HepG2 (cell line): ENCODE results near the gene NAT9. TPM values are rescaled to one million over a fixed set of nuclear protein-coding genes. Genes with fewer than 3 reads are reported as not detected.

Source experiments
- CEBPB ChIP-seq: IDR thresholded peaks from 2 replicates; pipeline ENCODE4 v1.6.1; 2011; ENCODE audit warnings: low read depth, low read length, improper control_type of control experiment, borderline replicate concordance
- ETV5 ChIP-seq: IDR thresholded peaks from 2 replicates; pipeline ENCODE4 v1.6.1; 2018; ENCODE audit warnings: missing biosample characterization, missing genetic modification reagents, inconsistent platforms, borderline replicate concordance
- MAX ChIP-seq: IDR thresholded peaks from 2 replicates; pipeline ENCODE4 v1.6.1; 2012; ENCODE audit warnings: inconsistent platforms
- MIER2 ChIP-seq: IDR thresholded peaks from 2 replicates; pipeline ENCODE4 v1.6.1; 2016; ENCODE audit warnings: missing biosample characterization, missing genetic modification reagents
- NFATC3 ChIP-seq: sonication (generic); formaldehyde crosslinking; IDR thresholded peaks from 2 replicates; pipeline ENCODE4 v1.5.1; 2020; ENCODE audit warnings: mild to moderate bottlenecking, missing genetic modification reagents
- NONO ChIP-seq, 2 experiments: fragments of 450-650 bp in 1 of 2; sonication (generic) in 1 of 2; formaldehyde crosslinking in 1 of 2; IDR thresholded peaks in 1 of 2; conservative IDR thresholded peaks in 1 of 2; 2 replicates each; pipeline versions ENCODE4 v1.6.1 to v1.8.0; 2017 to 2022; ENCODE audit warnings: mild to moderate bottlenecking in 1 of 2, missing genetic modification reagents in 1 of 2, moderate library complexity in 1 of 2
- ZBTB43 ChIP-seq: sonication (generic); formaldehyde crosslinking; conservative IDR thresholded peaks from 2 replicates; pipeline ENCODE4 v1.4.0; 2020; ENCODE audit warnings: missing genetic modification reagents
- ZKSCAN8 ChIP-seq: IDR thresholded peaks from 2 replicates; pipeline ENCODE4 v1.6.1; 2016; ENCODE audit warnings: borderline replicate concordance, missing genetic modification reagents, missing compliant biosample characterization
- ZNF383 ChIP-seq: sonication (generic); formaldehyde crosslinking; IDR thresholded peaks from 2 replicates; pipeline ENCODE4 v1.4.0; 2020; ENCODE audit warnings: missing genetic modification reagents, mild to moderate bottlenecking, borderline replicate concordance
- ZNF605 ChIP-seq: sonication (generic); formaldehyde crosslinking; IDR thresholded peaks from 2 replicates; pipeline ENCODE4 v1.8.0; 2022; ENCODE audit warnings: mild to moderate bottlenecking, missing genetic modification reagents
- ZSCAN29 ChIP-seq: sonication (generic); formaldehyde crosslinking; conservative IDR thresholded peaks from 2 replicates; pipeline ENCODE4 v1.4.0; 2020; ENCODE audit warnings: mild to moderate bottlenecking, missing genetic modification reagents
- polyA plus RNA-seq, 8 experiments: library from polyadenylated mRNA; depleted of rRNA in 3 of 8; stranded (reverse) in 7 of 8; unstranded in 1 of 8; fragments of >200 nt; fragmentation: Illumina TruSeq in 4 of 8; extraction: Trizol in 4 of 8; gene quantifications; 2 replicates each; pipeline versions ENCODE4 v1.2.1 to v1.2.3, GENCODE V29; 2011 to 2016; ENCODE audit warnings: low read depth in 4 of 8, missing spikeins in 1 of 8, mixed read lengths in 1 of 8; ENCODE audit not compliant: insufficient read depth in 1 of 8
- total RNA-seq, 5 experiments: library from RNA; depleted of rRNA; stranded (reverse); fragments of >200 nt; fragmentation: Illumina TruSeq; extraction: Trizol; gene quantifications; 2 replicates each; pipeline ENCODE4 v1.2.3, GENCODE V29; 2016; ENCODE audit warnings: low read depth in 1 of 5
- TF ChIP-seq, protein P1 (sequence below): sonication (generic); formaldehyde crosslinking; IDR thresholded peaks from 2 replicates; pipeline ENCODE4 v1.4.0; 2020; ENCODE audit warnings: low read depth, missing genetic modification reagents
- TF ChIP-seq, protein P2 (sequence below): sonication (generic); IDR thresholded peaks from 2 replicates; pipeline ENCODE4 v1.6.1; 2016; ENCODE audit warnings: low read depth, borderline replicate concordance
- TF ChIP-seq, protein P3 (sequence below): sonication (generic); formaldehyde crosslinking; IDR thresholded peaks from 2 replicates; pipeline ENCODE4 v1.4.0; 2020; ENCODE audit warnings: missing genetic modification reagents, low read depth, mild to moderate bottlenecking, borderline replicate concordance
- TF ChIP-seq, protein P4 (sequence below): sonication (generic); formaldehyde crosslinking; IDR thresholded peaks from 2 replicates; pipeline ENCODE4 v1.4.0; 2020; ENCODE audit warnings: missing genetic modification reagents, borderline replicate concordance

NAT9 gene
- total and polyA plus RNA-seq, 2 of the 13 experiments (the other 11 are each of a cell fraction or from before 2014, with no cell fraction given), result 39.7 to 44.2 TPM

DNA sequence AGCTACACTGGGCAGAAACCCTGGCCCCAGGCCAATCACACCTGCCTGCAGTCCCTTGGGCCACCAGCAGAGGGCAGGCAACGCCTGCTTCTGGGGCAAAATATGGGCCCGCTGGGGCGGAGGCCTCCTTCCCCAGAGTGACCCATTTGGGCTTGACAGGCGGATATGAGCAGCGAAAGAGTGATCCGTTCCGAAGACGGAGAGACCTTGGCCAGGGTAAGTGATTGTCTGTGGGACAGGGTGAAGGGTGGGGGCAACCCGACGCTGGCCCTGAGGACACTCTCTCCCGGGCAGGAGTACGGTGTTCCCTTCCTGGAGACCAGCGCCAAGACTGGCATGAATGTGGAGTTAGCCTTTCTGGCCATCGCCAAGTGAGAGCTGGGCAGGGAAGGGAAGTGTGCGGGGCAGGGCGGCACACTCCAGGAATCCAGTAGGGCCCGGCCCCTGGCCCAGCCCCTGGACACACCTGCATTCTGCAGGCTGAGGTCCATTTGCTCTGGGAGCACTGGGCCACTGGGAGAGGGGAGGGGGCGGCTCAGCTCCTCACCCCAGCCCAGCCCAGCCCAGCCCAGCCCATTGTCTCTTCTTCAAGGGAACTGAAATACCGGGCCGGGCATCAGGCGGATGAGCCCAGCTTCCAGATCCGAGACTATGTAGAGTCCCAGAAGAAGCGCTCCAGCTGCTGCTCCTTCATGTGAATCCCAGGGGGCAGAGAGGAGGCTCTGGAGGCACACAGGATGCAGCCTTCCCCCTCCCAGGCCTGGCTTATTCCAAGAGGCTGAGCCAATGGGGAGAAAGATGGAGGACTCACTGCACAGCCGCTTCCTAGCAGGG lies 31.2 kb downstream of the NAT9 start (continued):
- TF ChIP-seq, protein P1, sequence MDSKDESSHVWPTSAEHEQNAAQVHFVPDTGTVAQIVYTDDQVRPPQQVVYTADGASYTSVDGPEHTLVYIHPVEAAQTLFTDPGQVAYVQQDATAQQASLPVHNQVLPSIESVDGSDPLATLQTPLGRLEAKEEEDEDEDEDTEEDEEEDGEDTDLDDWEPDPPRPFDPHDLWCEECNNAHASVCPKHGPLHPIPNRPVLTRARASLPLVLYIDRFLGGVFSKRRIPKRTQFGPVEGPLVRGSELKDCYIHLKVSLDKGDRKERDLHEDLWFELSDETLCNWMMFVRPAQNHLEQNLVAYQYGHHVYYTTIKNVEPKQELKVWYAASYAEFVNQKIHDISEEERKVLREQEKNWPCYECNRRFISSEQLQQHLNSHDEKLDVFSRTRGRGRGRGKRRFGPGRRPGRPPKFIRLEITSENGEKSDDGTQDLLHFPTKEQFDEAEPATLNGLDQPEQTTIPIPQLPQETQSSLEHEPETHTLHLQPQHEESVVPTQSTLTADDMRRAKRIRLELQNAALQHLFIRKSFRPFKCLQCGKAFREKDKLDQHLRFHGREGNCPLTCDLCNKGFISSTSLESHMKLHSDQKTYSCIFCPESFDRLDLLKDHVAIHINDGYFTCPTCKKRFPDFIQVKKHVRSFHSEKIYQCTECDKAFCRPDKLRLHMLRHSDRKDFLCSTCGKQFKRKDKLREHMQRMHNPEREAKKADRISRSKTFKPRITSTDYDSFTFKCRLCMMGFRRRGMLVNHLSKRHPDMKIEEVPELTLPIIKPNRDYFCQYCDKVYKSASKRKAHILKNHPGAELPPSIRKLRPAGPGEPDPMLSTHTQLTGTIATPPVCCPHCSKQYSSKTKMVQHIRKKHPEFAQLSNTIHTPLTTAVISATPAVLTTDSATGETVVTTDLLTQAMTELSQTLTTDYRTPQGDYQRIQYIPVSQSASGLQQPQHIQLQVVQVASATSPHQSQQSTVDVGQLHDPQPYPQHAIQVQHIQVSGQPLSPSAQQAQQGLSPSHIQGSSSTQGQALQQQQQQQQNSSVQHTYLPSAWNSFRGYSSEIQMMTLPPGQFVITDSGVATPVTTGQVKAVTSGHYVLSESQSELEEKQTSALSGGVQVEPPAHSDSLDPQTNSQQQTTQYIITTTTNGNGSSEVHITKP (CRISPR knock-in tag), result peak; percentile 71; the same call in 1 of the 2 replicates
- TF ChIP-seq ZSCAN29 (CRISPR knock-in tag) (no peak), MAX (peak; percentile 51; the same call in 1 of the 2 replicates), NONO (IDR thresholded peaks at IDR 0.05) (no peak), NONO (CRISPR knock-in tag; conservative IDR thresholded peaks at IDR 0.05) (peak; percentile 76), ZNF605 (peak; percentile 70; the same call in 1 of the 2 replicates), ZNF383 (CRISPR knock-in tag) (no peak), CEBPB (no peak), ZBTB43 (no peak), MIER2 (peak; percentile 50; the same call in 1 of the 2 replicates), ETV5 (CRISPR knock-in tag) (no peak; the same call in 1 of the 2 replicates), NFATC3 (CRISPR knock-in tag) (0 out of 2 replicates have a peak, but pooled peaks have one; percentile 85), ZKSCAN8 (CRISPR knock-in tag) (0 out of 2 replicates have a peak, but pooled peaks have one; percentile 31)
- TF ChIP-seq, protein P2, sequence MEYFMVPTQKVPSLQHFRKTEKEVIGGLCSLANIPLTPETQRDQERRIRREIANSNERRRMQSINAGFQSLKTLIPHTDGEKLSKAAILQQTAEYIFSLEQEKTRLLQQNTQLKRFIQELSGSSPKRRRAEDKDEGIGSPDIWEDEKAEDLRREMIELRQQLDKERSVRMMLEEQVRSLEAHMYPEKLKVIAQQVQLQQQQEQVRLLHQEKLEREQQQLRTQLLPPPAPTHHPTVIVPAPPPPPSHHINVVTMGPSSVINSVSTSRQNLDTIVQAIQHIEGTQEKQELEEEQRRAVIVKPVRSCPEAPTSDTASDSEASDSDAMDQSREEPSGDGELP, result peak; percentile 35; the same call in 1 of the 2 replicates
- TF ChIP-seq, protein P3, sequence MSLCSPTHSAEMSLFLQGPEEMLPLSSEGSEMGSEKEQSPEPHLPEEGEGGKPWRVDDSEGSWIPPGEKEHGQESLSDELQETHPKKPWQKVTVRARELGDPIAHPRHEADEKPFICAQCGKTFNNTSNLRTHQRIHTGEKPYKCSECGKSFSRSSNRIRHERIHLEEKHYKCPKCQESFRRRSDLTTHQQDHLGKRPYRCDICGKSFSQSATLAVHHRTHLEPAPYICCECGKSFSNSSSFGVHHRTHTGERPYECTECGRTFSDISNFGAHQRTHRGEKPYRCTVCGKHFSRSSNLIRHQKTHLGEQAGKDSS (CRISPR knock-in tag), result no peak
- TF ChIP-seq, protein P4, sequence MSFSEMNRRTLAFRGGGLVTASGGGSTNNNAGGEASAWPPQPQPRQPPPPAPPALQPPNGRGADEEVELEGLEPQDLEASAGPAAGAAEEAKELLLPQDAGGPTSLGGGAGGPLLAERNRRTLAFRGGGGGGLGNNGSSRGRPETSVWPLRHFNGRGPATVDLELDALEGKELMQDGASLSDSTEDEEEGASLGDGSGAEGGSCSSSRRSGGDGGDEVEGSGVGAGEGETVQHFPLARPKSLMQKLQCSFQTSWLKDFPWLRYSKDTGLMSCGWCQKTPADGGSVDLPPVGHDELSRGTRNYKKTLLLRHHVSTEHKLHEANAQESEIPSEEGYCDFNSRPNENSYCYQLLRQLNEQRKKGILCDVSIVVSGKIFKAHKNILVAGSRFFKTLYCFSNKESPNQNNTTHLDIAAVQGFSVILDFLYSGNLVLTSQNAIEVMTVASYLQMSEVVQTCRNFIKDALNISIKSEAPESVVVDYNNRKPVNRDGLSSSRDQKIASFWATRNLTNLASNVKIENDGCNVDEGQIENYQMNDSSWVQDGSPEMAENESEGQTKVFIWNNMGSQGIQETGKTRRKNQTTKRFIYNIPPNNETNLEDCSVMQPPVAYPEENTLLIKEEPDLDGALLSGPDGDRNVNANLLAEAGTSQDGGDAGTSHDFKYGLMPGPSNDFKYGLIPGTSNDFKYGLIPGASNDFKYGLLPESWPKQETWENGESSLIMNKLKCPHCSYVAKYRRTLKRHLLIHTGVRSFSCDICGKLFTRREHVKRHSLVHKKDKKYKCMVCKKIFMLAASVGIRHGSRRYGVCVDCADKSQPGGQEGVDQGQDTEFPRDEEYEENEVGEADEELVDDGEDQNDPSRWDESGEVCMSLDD, result no peak
